Fibroblast of skin of left quadriceps (primary cell): ENCODE measurements around the gene RIC8A.
A peak's percentile ranks its signal among the peaks of the same experiment; 100 is the strongest.

Experiments used
- DNase-seq, 2 experiments: peaks; one replicate each; pipeline ENCODE4 v3.0.0-alpha.2; 2013; ENCODE audit warnings: low read depth in 2 of 2

Gene RIC8A

GRCh38 chr11:203945-204586 is 3.4 kb upstream of the RIC8A start:
- no peak for DNase-seq

- DNase-seq = no peak
These were observed 2.9 kb upstream of the RIC8A start for GRCh38 chr11:204587-205109.

GRCh38 chr11:205221-206001 is 2.1 kb upstream of the RIC8A start:
- no peak for DNase-seq

GRCh38 chr11:206002-206384 is 1.5 kb upstream of the RIC8A start:
- no peak for DNase-seq

- DNase-seq = no peak
These were observed 841 bp upstream of the RIC8A start for GRCh38 chr11:206526-207207.

GRCh38 chr11:207863-208180 is 314 bp downstream of the RIC8A start:
- DNase-seq = no peak

- DNase-seq = peak; percentile 34 to 36
These were observed 841 bp downstream of the RIC8A start for GRCh38 chr11:208181-208916.

GRCh38 chr11:208917-209260 is 1.4 kb downstream of the RIC8A start:
- DNase-seq = no peak

GRCh38 chr11:209275-210121 is 2.0 kb downstream of the RIC8A start:
- no peak for DNase-seq

GRCh38 chr11:210122-210802 is 2.8 kb downstream of the RIC8A start:
- DNase-seq = peak; percentile 46 to 51

- DNase-seq = no peak
These were observed 3.3 kb downstream of the RIC8A start for GRCh38 chr11:210803-211180.

- DNase-seq = no peak
These were observed 3.8 kb downstream of the RIC8A start for GRCh38 chr11:211295-211694.

GRCh38 chr11:211741-212140 is 4.2 kb downstream of the RIC8A start:
- DNase-seq = no peak

GRCh38 chr11:212150-213100 is 4.9 kb downstream of the RIC8A start:
- DNase-seq = no peak

GRCh38 chr11:213111-213510 is 5.6 kb downstream of the RIC8A start:
- no peak for DNase-seq

GRCh38 chr11:214083-214482 is 6.6 kb downstream of the RIC8A start:
- no peak for DNase-seq

GRCh38 chr11:215581-216037 is 8.1 kb downstream of the RIC8A start:
- DNase-seq = no peak

- no peak for DNase-seq
These were observed 8.8 kb downstream of the RIC8A start for GRCh38 chr11:216081-216974.
